ENCODE measurements around the gene ZNF784.

ZNF784 gene, protein sequence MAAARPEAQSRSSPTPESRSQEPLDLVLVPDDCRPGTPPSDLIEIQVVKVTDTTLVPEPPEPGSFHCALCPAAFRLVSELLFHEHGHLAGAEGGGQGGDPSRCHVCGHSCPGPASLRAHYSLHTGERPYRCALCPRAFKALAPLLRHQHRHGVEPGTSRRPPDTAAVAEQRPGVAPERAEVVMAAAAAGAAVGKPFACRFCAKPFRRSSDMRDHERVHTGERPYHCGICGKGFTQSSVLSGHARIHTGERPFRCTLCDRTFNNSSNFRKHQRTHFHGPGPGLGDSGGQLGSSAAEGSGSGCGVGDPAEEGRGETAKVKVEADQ

DNA sequence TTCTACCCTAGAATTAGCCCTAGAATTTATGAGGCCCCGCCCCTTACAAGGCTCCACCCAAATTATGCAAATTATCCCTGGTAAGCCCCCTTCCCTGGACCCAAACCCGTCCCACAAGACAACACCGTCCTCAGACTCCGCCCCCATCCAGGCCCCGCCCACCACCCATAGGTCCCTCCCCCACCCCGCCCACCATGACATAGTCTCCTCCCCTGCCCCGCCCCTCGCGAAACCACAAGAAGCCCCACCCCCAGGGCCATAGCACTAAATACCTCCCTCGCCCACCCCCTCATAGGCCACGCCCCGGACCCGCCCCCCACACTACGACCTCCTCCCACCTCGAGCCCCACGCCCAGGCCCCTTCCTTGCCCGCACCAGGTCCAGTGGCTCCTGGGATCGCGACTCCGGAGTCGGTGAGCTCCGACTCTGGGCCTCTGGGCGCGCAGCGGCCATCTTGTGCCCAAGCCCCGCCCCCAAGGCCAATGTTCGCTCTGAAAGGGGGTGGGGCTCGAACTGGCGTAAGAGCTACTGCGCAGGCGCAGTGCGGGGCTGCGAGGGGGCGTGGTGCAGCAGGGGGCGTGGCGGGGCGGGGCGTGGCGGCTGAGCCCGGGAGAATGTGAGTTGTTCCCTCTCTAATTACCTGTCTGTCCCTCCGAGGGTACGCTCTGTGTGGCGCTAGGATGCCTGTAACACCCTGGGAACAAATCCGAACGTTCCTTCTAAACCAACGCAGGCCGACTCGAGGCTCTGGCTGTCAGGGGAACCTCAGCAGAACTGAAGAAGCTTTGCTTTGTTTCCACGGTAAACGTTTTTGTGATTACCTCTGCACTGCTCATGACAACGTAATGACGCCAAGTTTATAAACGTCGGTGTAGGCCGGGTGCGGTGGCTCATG is at the start of gene ZNF784:
Gene ZNF784 (minus strand): TSS at position 458 of the 895 bp plus-strand sequence. CDS start 5 bp downstream, at position 453.
- peak; percentile 97 for DNase-seq

DNA sequence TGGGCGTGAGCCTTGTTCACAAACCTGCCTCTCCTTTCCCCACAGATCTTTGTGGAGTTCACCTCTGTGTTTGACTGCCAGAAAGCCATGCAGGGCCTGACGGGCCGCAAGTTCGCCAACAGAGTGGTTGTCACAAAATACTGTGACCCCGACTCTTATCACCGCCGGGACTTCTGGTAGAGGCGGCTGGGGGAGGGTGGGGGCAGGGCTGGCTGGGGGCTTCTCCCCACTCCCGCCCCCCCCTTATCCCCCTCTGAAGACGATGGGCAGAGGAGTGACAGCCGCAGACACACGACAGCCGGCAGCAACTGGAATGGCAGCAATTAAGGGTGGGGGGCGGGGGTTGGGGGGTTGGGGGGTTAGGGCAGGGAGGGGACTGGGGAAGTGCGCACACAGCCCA is 49.5 kb upstream of the ZNF784 start:
- no peak for DNase-seq

DNA sequence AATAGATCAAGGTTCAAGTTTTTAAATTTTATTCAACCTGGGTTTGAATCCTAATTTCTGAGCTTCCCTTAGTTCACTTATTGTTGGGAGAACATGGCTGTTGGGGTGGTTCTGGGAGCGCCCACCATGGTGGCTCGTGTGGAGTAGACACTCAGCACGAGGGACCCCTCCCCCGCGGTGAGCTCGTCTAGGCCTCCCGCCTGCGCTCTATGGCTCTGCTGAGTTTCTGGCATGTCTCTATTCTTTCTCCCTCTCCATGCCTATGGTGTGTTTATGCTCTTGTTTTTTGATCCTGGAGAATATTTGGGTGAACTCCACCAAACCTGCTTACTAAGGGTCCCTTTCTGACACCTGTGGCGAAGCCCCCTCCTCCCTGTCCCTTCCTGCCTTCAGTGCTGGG is 49.1 kb upstream of the ZNF784 start:
- peak; percentile 23 for DNase-seq

DNA sequence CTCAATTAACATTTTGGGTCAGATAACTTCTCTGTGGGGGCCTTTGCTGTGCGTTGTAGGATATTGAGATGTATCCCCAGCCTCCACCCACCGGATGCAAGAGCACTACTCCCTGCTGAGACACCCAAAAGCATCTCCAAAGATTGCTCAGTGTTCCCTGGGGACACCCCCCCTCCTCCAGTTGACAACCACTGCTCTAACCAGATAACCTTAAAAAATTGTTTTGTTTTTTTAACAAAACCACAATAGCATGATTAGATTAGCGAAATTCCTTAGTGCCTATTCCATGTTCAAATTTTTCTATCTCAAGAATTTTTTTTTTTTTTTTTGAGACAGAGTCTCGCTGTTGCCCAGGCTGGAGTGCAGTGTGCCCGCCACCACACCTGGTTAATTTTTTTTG is 48.1 kb upstream of the ZNF784 start:
- DNase-seq = peak; percentile 4

DNA sequence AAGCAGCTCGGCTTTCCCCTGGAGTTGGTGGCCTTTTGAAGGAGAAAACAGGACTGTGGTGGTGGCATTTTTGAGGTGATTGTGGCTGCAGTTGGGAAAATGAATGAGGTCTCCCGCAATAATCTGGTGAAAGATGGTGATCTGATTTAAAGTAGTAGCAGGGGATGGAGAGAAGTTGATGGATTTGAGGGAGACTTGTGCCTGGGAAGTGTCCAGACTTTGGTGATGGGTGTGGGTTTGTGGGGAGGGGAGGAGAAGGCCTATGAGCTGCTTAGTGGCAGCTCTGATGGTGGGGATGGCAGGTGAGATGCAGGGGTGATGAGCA is 46.6 kb upstream of the ZNF784 start:
- no peak for DNase-seq

DNA sequence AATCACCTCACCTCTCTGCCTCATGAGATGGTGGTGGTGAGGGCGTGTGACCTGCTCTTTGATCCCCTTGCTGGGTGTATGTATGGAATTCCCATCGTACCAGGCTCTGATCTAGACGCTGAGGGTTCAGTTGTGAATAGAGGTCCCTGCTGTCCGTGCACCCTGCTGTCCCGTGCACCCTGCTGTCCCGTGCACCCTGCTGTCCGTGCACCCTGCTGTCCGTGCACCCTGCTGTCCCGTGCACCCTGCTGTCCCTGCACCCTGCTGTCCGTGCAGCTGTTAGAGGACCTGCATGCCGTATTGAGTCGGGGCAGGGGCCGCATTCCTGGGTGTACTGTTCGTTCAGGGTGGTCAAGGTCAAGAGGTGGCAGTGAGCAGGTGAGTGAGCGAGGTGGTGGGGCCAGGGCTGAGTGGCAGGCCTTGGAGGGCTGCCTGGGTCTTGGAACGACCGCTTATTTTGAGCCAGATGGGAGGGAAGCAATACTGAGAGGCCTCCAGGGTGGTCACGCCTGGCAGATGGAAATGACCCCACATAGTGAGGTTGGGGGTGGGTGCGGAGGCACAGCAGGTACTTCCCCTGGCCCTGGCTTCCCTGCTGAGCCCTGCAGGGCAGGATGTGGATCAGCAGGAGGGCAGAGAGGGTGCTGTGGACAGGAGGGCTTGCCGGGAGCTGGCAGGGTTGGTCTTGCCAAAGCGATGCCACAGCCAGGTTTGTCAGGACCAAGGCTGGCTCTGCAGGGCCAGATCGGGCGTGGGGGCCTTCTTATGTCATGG is 46.1 kb upstream of the ZNF784 start:
- no peak for DNase-seq

DNA sequence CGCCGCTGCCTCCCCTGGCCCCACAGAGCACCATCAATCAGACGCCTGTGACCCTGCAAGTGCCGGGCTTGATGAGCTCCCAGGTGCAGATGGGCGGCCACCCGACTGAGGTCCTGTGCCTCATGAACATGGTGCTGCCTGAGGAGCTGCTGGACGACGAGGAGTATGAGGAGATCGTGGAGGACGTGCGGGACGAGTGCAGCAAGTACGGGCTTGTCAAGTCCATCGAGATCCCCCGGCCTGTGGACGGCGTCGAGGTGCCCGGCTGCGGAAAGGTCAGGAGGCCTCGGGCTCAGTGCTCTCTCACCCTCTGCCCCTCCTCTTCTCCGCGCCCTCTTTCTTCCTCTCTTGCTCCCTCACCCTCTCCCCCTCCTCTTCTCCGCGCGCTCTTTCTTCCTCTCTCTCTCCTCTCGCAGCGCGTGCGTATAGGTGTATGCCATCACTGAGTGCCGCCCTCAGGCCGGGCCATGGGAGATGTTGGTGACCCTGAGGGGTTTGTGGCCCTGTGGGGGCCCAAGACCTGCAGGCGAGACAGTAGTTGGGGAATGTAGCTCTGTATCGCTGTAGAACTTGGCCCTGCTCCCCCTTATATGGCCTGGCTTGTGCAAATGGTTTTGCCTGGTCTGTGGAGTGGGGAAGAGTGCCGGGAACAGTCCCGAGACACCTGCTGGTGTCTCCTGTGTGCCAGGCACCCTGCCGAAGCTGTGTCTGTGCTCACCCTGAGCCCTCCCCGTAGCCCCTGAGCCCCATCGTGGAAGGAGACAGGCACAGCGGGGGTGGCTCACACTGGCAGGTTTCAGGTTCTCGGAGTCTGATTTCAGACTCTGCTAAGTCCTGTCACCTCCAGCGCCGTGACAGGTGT is 45.3 kb upstream of the ZNF784 start:
- no peak for DNase-seq

DNA sequence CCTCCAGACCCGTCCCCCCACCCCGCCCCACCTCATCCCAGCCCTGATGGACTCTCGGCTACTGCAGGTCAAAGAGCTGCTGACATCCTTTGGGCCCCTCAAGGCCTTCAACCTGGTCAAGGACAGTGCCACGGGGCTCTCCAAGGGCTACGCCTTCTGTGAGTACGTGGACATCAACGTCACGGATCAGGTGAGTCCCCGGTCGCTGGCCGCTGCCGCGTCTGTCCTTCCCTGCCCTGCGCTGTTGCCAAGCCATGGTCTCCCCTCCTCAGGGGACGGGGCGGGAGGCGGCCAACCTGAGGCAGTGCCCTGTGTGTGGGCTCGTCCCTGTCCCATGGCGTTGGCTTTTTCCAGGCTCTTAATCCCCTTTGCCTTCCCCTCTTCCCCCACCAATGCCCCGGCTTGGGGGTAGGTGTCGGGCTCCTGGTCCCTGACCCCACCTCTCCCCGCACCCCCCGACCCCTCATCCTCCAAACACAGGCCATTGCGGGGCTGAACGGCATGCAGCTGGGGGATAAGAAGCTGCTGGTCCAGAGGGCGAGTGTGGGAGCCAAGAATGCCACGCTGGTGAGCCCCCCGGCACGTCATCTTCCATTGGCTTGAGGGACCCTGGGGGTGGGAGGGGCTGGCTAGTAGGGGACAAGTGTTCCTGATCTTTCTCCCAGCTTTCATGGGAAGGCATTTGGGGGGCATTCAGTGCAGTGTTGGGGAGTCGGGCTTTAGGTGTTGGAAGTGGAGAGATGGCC is 44.4 kb upstream of the ZNF784 start:
- DNase-seq = no peak

DNA sequence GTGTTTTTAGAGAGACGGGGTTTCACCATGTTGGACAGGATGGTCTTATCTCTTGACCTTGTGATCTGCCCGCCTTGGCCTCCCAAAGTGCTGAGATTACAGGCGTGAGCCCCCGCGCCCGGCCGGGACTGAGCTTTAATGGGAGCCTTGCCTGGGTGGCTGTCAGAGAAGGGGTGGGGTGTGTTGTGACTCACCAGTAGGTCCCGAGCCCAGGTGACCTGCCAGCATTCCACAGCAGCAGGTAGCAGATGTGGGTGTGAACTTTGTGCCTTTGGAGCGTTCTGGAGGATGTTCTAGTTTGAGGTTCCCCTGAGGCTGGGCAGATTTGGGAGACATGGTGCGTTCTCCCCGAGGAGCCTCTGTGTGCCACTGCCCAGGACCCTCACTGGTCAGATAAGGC is 43.6 kb upstream of the ZNF784 start:
- no peak for DNase-seq

DNA sequence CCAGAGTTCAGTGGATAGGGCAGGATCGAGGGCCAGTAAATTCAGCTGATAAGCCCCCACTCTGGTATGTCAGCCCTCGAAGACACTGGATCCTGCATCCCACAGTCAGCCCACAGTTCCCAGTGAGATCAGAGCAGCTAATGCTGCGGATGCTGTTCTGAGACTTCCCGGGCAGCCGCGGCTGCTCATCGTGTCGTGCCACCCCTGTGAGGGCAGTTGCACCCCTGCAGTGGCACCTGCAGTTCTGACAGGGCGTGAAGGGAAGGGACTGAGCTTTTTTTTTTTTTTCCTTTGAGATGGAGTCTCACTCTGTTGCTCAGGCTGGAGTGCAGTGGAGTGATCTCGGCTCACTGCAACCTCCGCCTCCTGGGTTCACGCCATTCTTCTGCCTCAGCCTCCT is 43.1 kb upstream of the ZNF784 start:
- DNase-seq = no peak

DNA sequence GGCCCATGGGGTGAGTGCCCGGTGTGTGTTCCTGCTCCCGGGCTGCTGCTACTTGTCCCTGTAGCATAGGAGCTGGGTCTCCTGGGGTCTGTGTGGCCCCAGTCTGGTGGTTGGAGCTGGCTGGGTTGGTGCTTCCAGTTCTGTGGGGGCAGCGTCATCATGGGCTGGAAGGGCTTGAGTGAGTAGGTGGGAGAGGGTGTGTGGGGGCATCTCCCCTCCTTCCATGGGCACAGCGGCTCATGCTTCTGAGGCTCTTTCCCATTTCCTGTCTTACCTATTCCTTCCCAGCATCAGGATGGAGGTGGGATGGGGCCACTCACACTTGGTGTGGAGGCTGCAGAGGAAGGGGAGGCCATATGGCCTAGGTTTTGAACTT is 42.6 kb upstream of the ZNF784 start:
- no peak for DNase-seq

DNA sequence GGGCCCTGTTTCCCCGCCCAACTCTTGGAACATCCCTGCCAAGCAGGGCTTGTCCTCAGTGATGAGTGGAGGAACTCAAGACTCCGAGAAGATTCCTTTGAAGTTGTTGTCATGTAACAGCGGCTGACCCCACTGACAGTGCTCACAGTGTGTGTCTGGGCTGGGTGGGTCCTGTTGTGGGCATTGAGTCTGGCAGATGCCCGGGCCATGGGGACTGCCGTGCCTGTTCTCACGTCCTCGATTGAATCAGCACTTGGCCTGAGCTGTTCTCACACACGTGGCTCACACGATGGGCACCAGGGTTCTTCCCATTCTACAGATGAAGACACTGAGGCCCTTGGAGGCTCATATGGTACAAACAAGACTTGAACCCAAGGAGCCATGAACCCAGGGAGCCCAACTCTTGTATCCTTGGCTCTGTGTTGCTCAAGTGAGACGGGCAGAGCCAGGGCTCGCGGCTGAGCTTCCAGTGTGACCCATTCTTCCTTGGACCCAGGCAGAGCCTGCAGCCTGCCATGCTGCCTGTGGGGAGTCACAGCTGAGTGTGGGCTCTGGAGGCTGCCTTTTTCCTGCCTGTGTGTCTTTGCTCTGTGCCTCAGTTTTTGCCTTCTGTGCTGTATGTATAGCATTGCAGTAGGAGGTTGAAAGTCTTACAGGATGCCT is 42.1 kb upstream of the ZNF784 start:
- no peak for DNase-seq

DNA sequence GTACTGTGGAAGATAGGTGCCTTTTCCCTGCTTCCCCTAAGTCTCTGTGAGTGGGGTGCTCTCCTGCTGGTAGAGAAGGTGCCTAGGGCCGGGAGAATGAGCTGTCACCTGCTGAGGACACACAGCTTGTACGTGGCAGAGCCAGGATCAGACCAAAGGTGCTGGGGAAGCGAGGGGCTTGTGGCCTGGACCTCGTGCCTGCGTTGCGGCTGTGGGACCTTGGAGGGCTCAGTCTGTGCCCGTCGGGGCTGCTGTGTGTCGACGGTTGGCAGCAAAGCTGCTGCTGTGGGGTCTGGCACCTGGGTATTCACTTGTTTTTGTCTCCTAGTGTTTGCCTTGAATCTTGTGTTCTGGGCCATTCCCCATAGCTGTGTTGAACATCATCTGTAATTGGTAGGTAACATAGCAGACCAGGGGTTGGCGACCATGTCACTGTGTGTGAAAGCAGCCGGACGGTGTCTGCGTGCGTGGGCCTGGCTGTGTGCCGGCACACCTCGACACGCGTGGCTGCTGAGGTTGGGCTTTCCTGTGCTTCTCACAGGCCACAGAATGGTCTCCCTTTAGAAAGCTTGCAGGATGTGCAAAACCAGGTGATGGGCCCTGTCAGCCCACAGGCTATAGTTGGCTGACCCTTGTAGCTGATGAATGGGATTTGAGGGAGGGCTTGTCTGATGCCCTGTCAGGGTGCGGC is 39.6 kb upstream of the ZNF784 start:
- DNase-seq = no peak

DNA sequence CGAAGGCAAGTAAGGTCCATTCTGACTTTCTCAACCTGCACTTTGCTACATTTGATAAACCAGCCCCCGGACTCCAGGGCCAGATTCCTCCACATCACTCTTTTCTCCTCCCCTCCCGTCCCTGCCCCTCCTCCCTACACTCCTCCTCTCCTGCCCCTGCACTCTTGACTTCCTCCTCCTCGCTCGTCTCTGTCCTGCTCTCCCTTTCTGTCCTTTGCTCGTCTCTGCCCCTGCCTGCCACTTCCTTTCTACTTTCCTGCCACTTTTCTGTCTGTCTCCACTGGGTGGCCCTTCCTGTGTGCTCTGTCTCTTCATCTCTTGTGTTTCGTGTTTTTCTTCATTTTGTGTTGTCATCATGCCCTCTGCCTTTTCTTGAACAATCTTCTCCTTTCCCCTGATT is 37.5 kb upstream of the ZNF784 start:
- DNase-seq = no peak

DNA sequence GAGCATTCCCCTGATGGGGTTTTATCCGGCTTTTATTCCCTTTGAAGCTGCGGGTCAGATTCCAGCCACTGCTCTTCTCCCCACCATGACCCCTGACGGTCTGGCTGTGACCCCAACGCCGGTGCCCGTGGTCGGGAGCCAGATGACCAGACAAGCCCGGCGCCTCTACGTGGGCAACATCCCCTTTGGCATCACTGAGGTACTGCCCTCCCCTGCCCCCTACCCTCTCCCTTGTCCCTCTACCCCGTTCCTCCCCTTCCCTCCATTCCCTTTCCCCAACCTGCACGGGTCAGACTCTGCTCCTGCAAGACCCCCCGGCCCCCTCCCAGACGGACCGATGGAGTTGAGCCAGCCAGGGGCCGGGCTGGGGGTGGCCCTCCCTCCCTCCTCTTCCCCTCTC is 36.6 kb upstream of the ZNF784 start:
- no peak for DNase-seq

DNA sequence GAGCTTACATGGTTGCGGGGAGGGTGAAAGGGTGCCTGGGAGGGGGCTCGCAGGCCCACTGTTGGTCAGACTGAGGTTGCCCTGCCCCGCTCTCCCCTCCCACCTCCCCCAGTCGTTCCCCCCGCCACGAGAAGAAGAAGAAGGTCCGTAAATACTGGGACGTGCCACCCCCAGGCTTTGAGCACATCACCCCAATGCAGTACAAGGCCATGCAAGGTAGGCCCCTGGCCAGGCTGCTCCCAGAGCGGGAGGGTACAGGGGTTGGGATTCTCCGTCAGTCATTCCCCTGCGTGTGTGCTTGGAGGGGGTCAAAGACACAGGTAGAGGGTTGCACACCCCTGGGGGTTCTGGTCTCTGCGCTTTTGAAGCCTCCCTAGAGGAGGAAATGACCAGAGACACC is 36.0 kb upstream of the ZNF784 start:
- no peak for DNase-seq

DNA sequence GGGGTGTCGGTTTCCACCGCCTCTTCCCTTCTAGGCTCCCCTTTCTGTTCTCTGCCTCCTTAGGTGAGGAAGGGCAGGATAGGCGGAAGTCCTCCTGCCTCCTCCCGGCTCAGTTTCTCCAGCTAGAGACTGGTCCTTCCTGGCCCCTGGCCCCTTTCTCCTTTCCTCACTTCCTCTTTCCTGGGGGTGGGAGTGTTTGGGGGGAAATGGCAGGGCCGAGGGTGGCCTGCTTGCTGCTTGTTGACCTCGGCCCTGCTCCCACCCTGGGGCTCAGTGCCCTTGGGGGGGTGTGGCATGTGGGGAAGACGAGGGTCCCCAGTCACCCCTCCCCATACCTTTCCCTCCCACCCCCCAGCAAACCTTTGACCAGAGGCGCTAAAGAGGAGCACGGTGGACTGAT is 35.5 kb upstream of the ZNF784 start:
- no peak for DNase-seq

DNA sequence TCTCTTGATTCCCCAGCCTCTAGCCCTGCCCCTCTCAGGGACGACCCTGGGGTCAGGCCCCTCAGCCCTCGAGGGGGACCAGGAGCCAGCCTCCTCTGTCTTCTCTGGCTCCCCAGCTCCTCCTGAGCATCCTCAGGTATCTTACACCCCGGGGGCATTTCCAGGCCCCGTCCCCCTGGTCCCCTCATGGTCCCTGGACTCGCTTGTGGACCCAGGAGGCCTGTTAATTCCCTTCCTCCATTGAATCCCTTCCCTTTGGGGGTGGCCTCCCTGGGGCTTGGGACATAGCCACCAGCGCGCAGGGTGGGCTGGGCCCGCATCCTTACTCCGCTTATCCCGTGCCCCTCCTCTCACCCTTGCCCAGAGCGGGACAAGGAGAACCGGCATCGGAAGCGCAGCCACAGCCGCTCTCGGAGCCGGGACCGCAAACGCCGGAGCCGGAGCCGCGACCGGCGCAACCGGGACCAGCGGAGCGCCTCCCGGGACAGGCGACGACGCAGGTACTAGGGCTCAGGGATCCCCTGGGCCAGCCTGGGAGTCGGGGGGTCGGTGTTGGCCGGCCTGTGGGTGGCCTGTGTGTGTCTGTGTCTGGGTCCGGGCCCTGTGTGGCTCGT is 34.6 kb upstream of the ZNF784 start:
- DNase-seq = no peak

DNA sequence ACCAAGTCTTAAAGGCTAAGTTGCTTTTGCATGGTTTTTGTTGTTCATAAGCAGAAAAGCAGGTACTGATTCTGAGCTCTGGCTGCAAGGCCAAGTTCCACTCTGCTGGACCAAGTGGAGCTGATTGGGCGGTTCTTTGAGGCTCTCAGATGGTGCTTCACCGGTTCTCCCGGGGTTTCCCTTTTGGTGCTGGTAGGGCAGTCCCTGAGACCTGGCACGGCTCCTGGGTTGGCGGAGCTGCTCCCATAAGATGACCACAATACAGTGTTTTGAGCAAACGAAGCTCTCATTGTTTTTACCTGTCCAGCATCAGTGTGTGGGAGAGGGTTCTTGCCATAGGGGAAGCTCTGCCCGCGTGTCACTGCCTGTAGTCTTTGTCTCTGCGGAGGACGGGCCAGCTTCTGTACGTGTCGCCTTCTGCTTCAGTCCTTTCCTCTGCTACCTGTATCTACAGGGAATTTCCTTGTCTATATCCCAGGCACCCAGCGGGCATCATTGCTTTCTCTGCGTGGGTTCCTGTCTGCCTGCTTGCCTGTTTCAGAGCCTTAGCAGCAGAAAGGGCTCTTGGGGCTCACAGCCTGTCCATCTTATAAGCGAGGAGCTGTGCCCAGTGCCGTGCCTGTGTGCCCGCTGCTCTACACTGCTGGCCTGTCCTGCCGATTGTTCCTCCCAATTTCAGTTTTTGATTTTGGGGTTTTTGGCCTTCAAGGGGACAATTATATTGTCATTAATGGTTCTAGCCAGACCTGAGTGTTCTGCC is 32.8 kb upstream of the ZNF784 start:
- DNase-seq = no peak

DNA sequence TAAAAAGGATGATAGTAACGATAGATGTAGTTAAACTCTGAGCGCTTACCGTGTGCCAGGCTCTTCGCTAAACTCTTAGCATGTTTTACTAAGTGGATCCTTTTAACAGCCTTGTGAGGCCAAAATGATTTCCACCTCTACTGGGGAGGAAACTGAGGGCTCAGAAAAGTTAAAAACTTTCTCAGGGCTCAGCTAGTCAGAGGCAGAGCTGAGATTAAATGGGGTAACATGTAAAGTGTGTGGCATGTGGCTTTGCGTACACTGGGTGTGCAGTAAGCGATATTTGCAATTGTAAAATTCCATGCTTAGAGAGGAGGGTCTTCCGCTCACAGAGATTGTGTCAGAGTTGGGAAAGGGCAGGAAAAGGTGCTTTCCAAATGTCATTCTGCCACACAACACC is 32.2 kb upstream of the ZNF784 start:
- no peak for DNase-seq
